Neuronal stem cell (in vitro differentiated cells): ENCODE measurements around the gene KCTD5.

Experiments used
- DNase-seq: peaks from one replicate; pipeline ENCODE4 v3.0.0-alpha.2; 2013; ENCODE audit warnings: low spot score
- H2AFZ ChIP-seq: one replicate; pipeline ENCODE4 v1.6.1; 2013; ENCODE audit warnings: mild to moderate bottlenecking, low read length, inconsistent platforms
- H2AK5ac ChIP-seq: 2 replicates; pipeline ENCODE4 v1.6.1; 2013; ENCODE audit warnings: low read depth, mild to moderate bottlenecking, inconsistent platforms, low read length, moderate library complexity, mixed read lengths
- H2BK120ac ChIP-seq: 2 replicates; pipeline ENCODE4 v1.6.1; 2013; ENCODE audit warnings: low read depth, mild to moderate bottlenecking, inconsistent platforms, low read length, moderate library complexity, mixed read lengths
- H2BK12ac ChIP-seq: one replicate; pipeline ENCODE4 v1.6.1; 2013; ENCODE audit warnings: low read length, inconsistent platforms
- H2BK15ac ChIP-seq: 2 replicates; pipeline ENCODE4 v1.6.1; 2013; ENCODE audit warnings: mild to moderate bottlenecking, low read length, inconsistent platforms, mixed read lengths
- H2BK5ac ChIP-seq: one replicate; pipeline ENCODE4 v1.6.1; 2013; ENCODE audit warnings: inconsistent platforms, mild to moderate bottlenecking, low read length, moderate library complexity
- H3K14ac ChIP-seq: one replicate; pipeline ENCODE4 v1.6.1; 2013; ENCODE audit warnings: low read length, inconsistent platforms
- H3K18ac ChIP-seq: 2 replicates; pipeline ENCODE4 v1.6.1; 2013; ENCODE audit warnings: low read length, inconsistent platforms
- H3K23ac ChIP-seq: 2 replicates; pipeline ENCODE4 v1.6.1; 2013; ENCODE audit warnings: low read depth, mild to moderate bottlenecking, mixed read lengths, low read length, inconsistent platforms; ENCODE audit not compliant: poor library complexity
- H3K27ac ChIP-seq: replicated peaks from 3 replicates; pipeline ENCODE4 v1.5.1; 2013; ENCODE audit warnings: low read length, inconsistent platforms
- H3K27me3 ChIP-seq, 3 experiments: 2 replicates each; pipeline ENCODE4 v1.6.1; 2013; ENCODE audit warnings: low read length in 3 of 3, mild to moderate bottlenecking in 2 of 3, inconsistent platforms in 1 of 3, low read depth in 1 of 3, mixed read lengths in 1 of 3, moderate library complexity in 1 of 3; ENCODE audit not compliant: control insufficient read depth in 3 of 3, insufficient read depth in 3 of 3
- H3K36me3 ChIP-seq, 2 donors: replicated peaks in 1 of 2; 2 replicates each; pipeline ENCODE4 v1.6.1; 2013; ENCODE audit warnings: low read length in 2 of 2; ENCODE audit not compliant: control insufficient read depth in 2 of 2, insufficient read depth in 2 of 2
- H3K4ac ChIP-seq: 2 replicates; pipeline ENCODE4 v1.6.1; 2013; ENCODE audit warnings: inconsistent platforms, mild to moderate bottlenecking, low read length, moderate library complexity
- H3K4me1 ChIP-seq, 2 donors: 1 replicate in 1 of 2; 2 replicates in 1 of 2; pipeline ENCODE4 v1.6.1; 2013; ENCODE audit warnings: low read length in 2 of 2, low read depth in 1 of 2; ENCODE audit not compliant: control insufficient read depth in 2 of 2, insufficient read depth in 1 of 2
- H3K4me2 ChIP-seq: one replicate; pipeline ENCODE4 v1.6.1; 2013; ENCODE audit warnings: mild to moderate bottlenecking, low read length, inconsistent platforms; ENCODE audit not compliant: insufficient read depth, poor library complexity, severe bottlenecking
- H3K4me3 ChIP-seq, 2 donors: 2 replicates each; pipeline ENCODE4 v1.5.1; 2013; ENCODE audit warnings: low read length in 2 of 2, mild to moderate bottlenecking in 2 of 2, inconsistent platforms in 1 of 2, moderate library complexity in 1 of 2
- H3K79me1 ChIP-seq: one replicate; pipeline ENCODE4 v1.6.1; 2013; ENCODE audit warnings: low read depth, mild to moderate bottlenecking, inconsistent platforms, low read length, moderate library complexity
- H3K9ac ChIP-seq: one replicate; pipeline ENCODE4 v1.6.1; 2013; ENCODE audit warnings: mild to moderate bottlenecking, low read depth, low read length, inconsistent platforms; ENCODE audit not compliant: poor library complexity
- H3K9me3 ChIP-seq, 2 donors: replicated peaks in 1 of 2; 2 replicates each; pipeline versions ENCODE3 to v1.6.1; 2013; ENCODE audit warnings: low read length in 2 of 2, mild to moderate bottlenecking in 2 of 2, inconsistent platforms in 1 of 2, low read depth in 1 of 2, mixed read lengths in 1 of 2, moderate library complexity in 1 of 2; ENCODE audit not compliant: control insufficient read depth in 2 of 2, insufficient read depth in 1 of 2
- H4K8ac ChIP-seq: one replicate; pipeline ENCODE4 v1.6.1; 2013; ENCODE audit warnings: low read depth, mild to moderate bottlenecking, inconsistent platforms, low read length, moderate library complexity
- H4K91ac ChIP-seq: one replicate; pipeline ENCODE4 v1.6.1; 2013; ENCODE audit warnings: low read length, low read depth, mild to moderate bottlenecking, inconsistent platforms; ENCODE audit not compliant: poor library complexity
- WGBS, 2 donors: extraction: QIAGEN DNeasy Blood & Tissue Kit; methylation state at CpG; one replicate each; pipeline ENCODE4 v1.1.7; 2013; ENCODE audit warnings: missing lambda C conversion rate in 2 of 2, mixed read lengths in 1 of 2; ENCODE audit not compliant: insufficient read length in 2 of 2, insufficient replicate concordance in 1 of 2; ENCODE audit errors: extremely low coverage in 2 of 2; 5-methylcytosine and 5-hydroxymethylcytosine counted together

The KCTD5 gene

DNA sequence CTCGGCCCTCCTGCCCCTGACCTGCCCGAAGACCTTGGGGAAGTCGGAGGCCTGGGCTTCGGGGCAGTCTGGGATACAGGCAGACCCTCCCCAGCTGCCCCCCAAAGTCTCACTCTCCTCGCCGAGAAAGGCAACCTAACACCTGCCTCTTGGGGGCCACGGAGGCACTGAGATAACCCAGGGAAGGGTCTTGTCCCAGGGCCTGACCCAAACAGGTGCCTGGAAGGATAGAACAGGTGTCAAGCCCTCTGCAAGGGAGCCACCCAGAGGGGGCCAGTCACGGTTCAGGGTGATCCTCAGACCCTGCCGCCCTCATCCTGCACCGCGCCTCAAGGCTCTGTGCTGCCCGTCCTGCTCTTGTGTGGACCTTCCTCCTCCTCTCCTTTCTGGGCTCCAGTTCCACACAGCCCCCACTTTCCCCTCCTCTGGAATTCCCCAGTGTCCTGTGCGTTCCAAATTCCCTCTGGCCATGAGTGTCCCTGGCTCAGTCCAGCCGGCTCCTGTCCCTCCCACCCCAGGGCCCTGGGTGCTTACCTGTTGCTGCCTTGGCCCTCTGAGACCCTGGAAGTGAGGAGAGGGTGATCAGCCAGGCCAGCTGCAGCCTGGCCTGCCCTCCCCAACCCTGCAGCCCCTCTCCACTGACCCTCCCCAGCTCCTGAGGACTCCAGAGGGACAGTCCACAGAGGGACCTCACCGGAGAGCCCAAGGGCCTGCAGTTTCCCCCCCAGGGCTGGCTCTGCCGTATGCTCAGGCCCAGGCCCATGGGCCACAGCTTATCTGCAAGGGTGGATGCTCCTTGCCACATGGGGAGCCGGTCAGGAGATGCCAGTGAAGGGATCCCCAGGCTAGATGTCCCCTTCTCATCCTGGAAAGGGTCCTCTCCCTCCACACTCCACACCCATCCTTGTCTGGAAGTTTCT lies 33.9 kb downstream of the KCTD5 start:
- peak overlapping the region; percentile 24 for H2BK5ac ChIP-seq
- H3K4me3 ChIP-seq, result no peak overlapping the region
- H3K27ac ChIP-seq, result no peak overlapping the region
- WGBS, 2 donors, result no CpG with 5 or more reads among the region's 17 CpGs
- H3K9ac ChIP-seq, result no peak overlapping the region
- H3K27me3 ChIP-seq, result peaks cover 0 to 4% (median 0%) of the 10 kb centered on the region in 3 experiments
- H4K8ac ChIP-seq, result no peak overlapping the region
- no peak overlapping the region for H4K91ac ChIP-seq
- no peak for DNase-seq
- H3K18ac ChIP-seq, result peak overlapping the region; percentile 17
- no peak overlapping the region for H2BK12ac ChIP-seq
- no peak overlapping the region for H2AFZ ChIP-seq
- peaks cover 0 to 4% of the 10 kb centered on the region in 2 donors for H3K4me1 ChIP-seq
- no peak overlapping the region for H3K4ac ChIP-seq
- H2AK5ac ChIP-seq, result peak overlapping the region; percentile 68
- H3K4me2 ChIP-seq, result no peak overlapping the region
- no peak overlapping the region for H2BK15ac ChIP-seq
- no peak overlapping the region for H2BK120ac ChIP-seq
- H3K23ac ChIP-seq, result no peak overlapping the region
- H3K36me3 ChIP-seq, result no peaks in the 10 kb centered on the region
- peak overlapping the region; percentile 44 for H3K14ac ChIP-seq
- H3K9me3 ChIP-seq, result no peaks in the 10 kb centered on the region
- peaks cover 5% of the 10 kb centered on the region for H3K79me1 ChIP-seq

DNA sequence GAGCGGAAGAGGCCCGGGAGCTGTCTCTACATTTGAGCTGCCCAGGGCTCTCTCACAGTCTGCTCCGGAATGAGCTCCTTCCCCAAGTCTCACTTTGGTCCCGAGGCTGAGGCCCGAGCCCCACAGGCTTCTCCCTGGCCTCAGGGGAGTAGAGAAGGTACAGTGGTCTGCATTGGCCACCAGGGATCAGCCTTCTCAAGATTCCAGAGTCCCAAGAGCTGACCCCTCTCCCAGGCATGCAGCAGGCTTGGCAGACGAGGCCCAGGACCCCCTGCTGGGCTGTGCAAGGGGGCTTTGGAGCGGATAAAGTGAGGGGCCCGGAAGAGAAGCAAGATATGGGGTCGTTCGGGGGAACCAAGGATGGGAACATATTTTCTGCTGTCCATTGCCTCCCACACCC lies 34.6 kb downstream of the KCTD5 start:
- Histone ChIP-seq H2BK5ac (no peak overlapping the region), H3K4ac (no peak overlapping the region), H2BK15ac (no peak overlapping the region), H3K79me1 (peaks cover 5% of the 10 kb centered on the region), H3K9me3 (no peaks in the 10 kb centered on the region), H3K4me3 (no peak overlapping the region), H3K9ac (no peak overlapping the region), H3K4me2 (no peak overlapping the region), H3K18ac (no peak overlapping the region), H2BK120ac (no peak overlapping the region), H3K36me3 (no peaks in the 10 kb centered on the region), H3K4me1 (peaks cover 0 to 4% of the 10 kb centered on the region in 2 donors), H2BK12ac (no peak overlapping the region), H3K14ac (no peak overlapping the region), H3K27me3 (peaks cover 0 to 4% (median 0%) of the 10 kb centered on the region in 3 experiments), H4K91ac (no peak overlapping the region), H2AK5ac (no peak overlapping the region), H4K8ac (no peak overlapping the region), H3K27ac (no peak overlapping the region), H2AFZ (no peak overlapping the region), H3K23ac (no peak overlapping the region)
- no peak for DNase-seq
- WGBS, 2 donors, result no CpG with 5 or more reads among the region's 10 CpGs

DNA sequence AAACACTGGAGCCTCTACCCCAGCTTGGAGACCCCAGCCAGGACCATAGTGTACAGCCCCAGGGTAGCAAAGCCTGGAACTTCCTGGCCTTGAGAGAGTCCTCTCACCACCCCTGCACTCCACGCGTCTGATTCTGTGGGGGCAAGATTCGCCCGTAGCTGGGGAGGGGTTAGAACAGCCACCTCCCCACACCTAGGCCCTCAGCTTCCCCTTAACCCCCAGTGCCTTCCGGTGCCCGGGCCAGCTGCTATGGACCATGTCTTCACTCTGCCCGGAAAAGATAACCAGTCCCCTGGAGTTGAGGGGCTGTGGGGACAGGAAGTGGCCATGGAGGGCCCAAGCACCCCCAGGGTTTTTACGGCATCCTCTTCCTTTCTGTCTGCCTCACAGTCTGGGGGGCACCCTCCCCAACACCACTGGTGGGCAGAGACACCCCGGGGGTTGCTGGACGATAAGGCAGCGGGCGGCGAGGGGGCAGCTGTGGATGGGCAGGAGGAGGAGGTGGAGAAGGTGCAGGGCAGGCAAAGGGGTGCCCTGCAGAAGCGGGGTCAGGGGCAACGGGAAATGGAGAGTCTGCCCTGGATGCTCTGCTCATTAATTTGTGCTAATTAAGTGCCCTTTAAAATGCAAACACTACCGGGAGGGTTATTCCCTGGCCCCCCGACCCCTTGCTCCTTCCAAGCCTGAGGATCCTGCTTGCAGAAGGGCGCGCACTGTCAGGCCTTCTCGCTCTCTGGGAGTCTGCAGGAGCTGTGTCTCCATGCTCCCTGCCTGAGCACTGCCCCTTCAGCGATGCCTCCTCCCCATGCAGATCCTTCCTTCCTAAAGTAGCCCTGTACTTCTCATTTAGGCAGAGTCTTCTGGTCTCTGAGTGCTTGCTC lies 35.3 kb downstream of the KCTD5 start:
- Histone ChIP-seq H3K18ac (no peak overlapping the region), H3K36me3 (no peaks in the 10 kb centered on the region), H2AFZ (no peak overlapping the region), H2BK15ac (no peak overlapping the region), H2BK12ac (no peak overlapping the region), H2BK5ac (no peak overlapping the region), H4K8ac (no peak overlapping the region), H3K14ac (no peak overlapping the region), H3K4me3 (no peak overlapping the region), H3K27ac (no peak overlapping the region), H3K23ac (no peak overlapping the region), H2BK120ac (no peak overlapping the region), H3K9ac (peak overlapping the region; percentile 51), H2AK5ac (no peak overlapping the region), H3K4me2 (no peak overlapping the region), H4K91ac (no peak overlapping the region), H3K79me1 (peaks cover 5% of the 10 kb centered on the region), H3K4me1 (peaks cover 0 to 4% of the 10 kb centered on the region in 2 donors), H3K27me3 (peaks cover 0 to 4% (median 0%) of the 10 kb centered on the region in 3 experiments), H3K4ac (no peak overlapping the region), H3K9me3 (no peaks in the 10 kb centered on the region)
- DNase-seq, result no peak
- no CpG with 5 or more reads among the region's 21 CpGs for WGBS, 2 donors
